Measurements from ENCODE around the gene KRT12.

Gene KRT12

GRCh38 chr17:40812639-40813038 lies 54.4 kb downstream of the KRT12 start:
- no peak for DNase-seq
